H1 (cell line): ENCODE data around the gene NIPAL1. TPM values are rescaled to one million over a fixed set of nuclear protein-coding genes. Genes with fewer than 3 reads are reported as not detected.

ENCODE experiments used
- CTCF ChIA-PET: fragments of 300-600 bp; sonication (Branson Sonifier 250); formaldehyde crosslinking; loops from one replicate; lab custom pipeline; 2021; ENCODE audit not compliant: partially characterized antibody; lab: Charles Lee
- POLR2A ChIA-PET: fragments of 300-600 bp; sonication (Branson Sonifier 250); formaldehyde crosslinking; loops from one replicate; lab custom pipeline; 2021; ENCODE audit warnings: inconsistent platforms; ENCODE audit not compliant: partially characterized antibody; lab: Charles Lee
- DNase-seq, 2 experiments: peaks; one replicate each; pipeline versions ENCODE4 v3.0.0 to v3.0.0-alpha.2; 2010 to 2022; ENCODE audit warnings: low spot score in 2 of 2, low read depth in 1 of 2, mixed read lengths in 1 of 2
- FAIRE-seq: peaks from 2 replicates; lab custom pipeline; 2011; peaks lifted over from hg19 to GRCh38; lab: Jason Lieb, UNC
- H2AFZ ChIP-seq: 2 replicates; pipeline ENCODE4 v1.8.1; 2012; ENCODE audit warnings: low read length, inconsistent platforms
- H2AK5ac ChIP-seq: 2 replicates; pipeline ENCODE4 v1.6.1; 2013; ENCODE audit warnings: low read depth, low read length
- H2BK120ac ChIP-seq: replicated peaks from 2 replicates; pipeline ENCODE3; 2013; ENCODE audit warnings: low read depth, low read length, inconsistent platforms
- H2BK12ac ChIP-seq: 2 replicates; pipeline ENCODE4 v1.6.1; 2013; ENCODE audit warnings: low read depth, low read length
- H2BK15ac ChIP-seq: 2 replicates; pipeline ENCODE4 v1.6.1; 2013; ENCODE audit warnings: low read length
- H2BK20ac ChIP-seq: 2 replicates; pipeline ENCODE4 v1.6.1; 2013; ENCODE audit warnings: low read length
- H2BK5ac ChIP-seq: 2 replicates; pipeline ENCODE4 v1.6.1; 2013; ENCODE audit warnings: low read depth, low read length
- H3K14ac ChIP-seq: 2 replicates; pipeline ENCODE4 v1.6.1; 2013; ENCODE audit warnings: inconsistent platforms; ENCODE audit not compliant: insufficient read length
- H3K18ac ChIP-seq: 2 replicates; pipeline ENCODE4 v1.6.1; 2013; ENCODE audit warnings: low read length; ENCODE audit errors: extremely low read depth
- H3K23ac ChIP-seq: 2 replicates; pipeline ENCODE4 v1.6.1; 2013; ENCODE audit warnings: inconsistent platforms; ENCODE audit not compliant: insufficient read length
- H3K23me2 ChIP-seq: 2 replicates; pipeline ENCODE4 v1.6.1; 2013; ENCODE audit warnings: low read depth, low read length
- H3K27ac ChIP-seq: 2 replicates; pipeline ENCODE4 v1.6.1; 2011; ENCODE audit warnings: low read depth, low read length, inconsistent platforms
- H3K27me3 ChIP-seq, 4 experiments: replicated peaks in 1 of 4; 1 replicate in 1 of 4; 2 replicates in 3 of 4; pipeline versions ENCODE4 v1.6.1 to v1.8.1; 2011 to 2013; ENCODE audit warnings: low read length in 3 of 4, mild to moderate bottlenecking in 3 of 4, inconsistent platforms in 2 of 4, mixed read lengths in 2 of 4, moderate library complexity in 1 of 4; ENCODE audit not compliant: control insufficient read depth in 3 of 4, insufficient read depth in 3 of 4; ENCODE audit errors: extremely low read depth in 1 of 4
- H3K36me3 ChIP-seq, 4 experiments: 2 replicates each; pipeline versions ENCODE4 v1.6.1 to v1.8.1; 2011 to 2013; ENCODE audit warnings: mild to moderate bottlenecking in 4 of 4, low read length in 3 of 4, moderate library complexity in 2 of 4, control low read depth in 1 of 4, inconsistent platforms in 1 of 4; ENCODE audit not compliant: insufficient read depth in 4 of 4, control insufficient read depth in 2 of 4
- H3K4ac ChIP-seq: replicated peaks from 2 replicates; pipeline ENCODE3; 2013; ENCODE audit warnings: low read length, low read depth, mixed read lengths, inconsistent platforms; ENCODE audit not compliant: insufficient read length
- H3K4me1 ChIP-seq, 4 experiments: replicated peaks in 1 of 4; 1 replicate in 1 of 4; 2 replicates in 3 of 4; pipeline versions ENCODE4 v1.6.1 to v1.8.1; 2011 to 2013; ENCODE audit warnings: low read length in 3 of 4, inconsistent platforms in 2 of 4, mixed read lengths in 1 of 4; ENCODE audit not compliant: insufficient read depth in 4 of 4, control insufficient read depth in 3 of 4
- H3K4me2 ChIP-seq, 2 experiments: 2 replicates each; pipeline versions ENCODE4 v1.6.1 to v1.8.1; 2011 to 2013; ENCODE audit warnings: low read depth in 2 of 2, low read length in 2 of 2, control low read depth in 1 of 2, inconsistent platforms in 1 of 2, mild to moderate bottlenecking in 1 of 2; ENCODE audit not compliant: insufficient read depth in 1 of 2
- H3K4me3 ChIP-seq, 4 experiments: fragments of 200-600, 300-600 bp in 1 of 4; sonication (generic), shearing (Covaris generic), sonication (Bioruptor Twin) in 1 of 4; 2 replicates each; pipeline versions ENCODE4 v1.5.1 to v1.8.1; 2011 to 2016; ENCODE audit warnings: low read length in 4 of 4, low read depth in 3 of 4, control low read depth in 2 of 4, inconsistent platforms in 2 of 4, mild to moderate bottlenecking in 2 of 4, mixed read lengths in 1 of 4, moderate library complexity in 1 of 4; ENCODE audit not compliant: insufficient read depth in 2 of 4; ENCODE audit errors: extremely low read depth in 1 of 4
- H3K56ac ChIP-seq: replicated peaks from 2 replicates; pipeline ENCODE3; 2013; ENCODE audit warnings: low read depth, mild to moderate bottlenecking, mixed read lengths, low read length, inconsistent platforms; ENCODE audit not compliant: insufficient read length
- H3K79me1 ChIP-seq: 2 replicates; pipeline ENCODE4 v1.6.1; 2013; ENCODE audit warnings: low read depth, low read length, control low read depth
- H3K79me2 ChIP-seq, 2 experiments: 2 replicates each; pipeline versions ENCODE4 v1.6.1 to v1.8.1; 2012 to 2013; ENCODE audit warnings: low read length in 2 of 2, mild to moderate bottlenecking in 2 of 2, inconsistent platforms in 1 of 2; ENCODE audit not compliant: insufficient read depth in 2 of 2, control insufficient read depth in 1 of 2
- H3K9ac ChIP-seq, 4 experiments: replicated peaks in 1 of 4; 1 replicate in 1 of 4; 2 replicates in 3 of 4; pipeline versions ENCODE4 v1.6.1 to v1.8.1; 2011 to 2013; ENCODE audit warnings: low read depth in 3 of 4, low read length in 3 of 4, control low read depth in 2 of 4, mild to moderate bottlenecking in 2 of 4, moderate library complexity in 2 of 4, inconsistent platforms in 1 of 4; ENCODE audit errors: extremely low read depth in 1 of 4
- H3K9me3 ChIP-seq, 2 experiments: 2 replicates each; pipeline versions ENCODE4 v1.6.1 to v1.8.1; 2012 to 2013; ENCODE audit warnings: mild to moderate bottlenecking in 2 of 2, moderate library complexity in 2 of 2, control low read depth in 1 of 2, inconsistent platforms in 1 of 2, low read depth in 1 of 2, low read length in 1 of 2, mixed read lengths in 1 of 2; ENCODE audit not compliant: insufficient read depth in 2 of 2
- H4K20me1 ChIP-seq, 2 experiments: replicated peaks in 1 of 2; 2 replicates each; pipeline versions ENCODE3 to v1.8.1; 2011 to 2013; ENCODE audit warnings: inconsistent platforms in 2 of 2, low read length in 2 of 2, mild to moderate bottlenecking in 1 of 2; ENCODE audit not compliant: insufficient read depth in 2 of 2, control insufficient read depth in 1 of 2
- H4K5ac ChIP-seq: 2 replicates; pipeline ENCODE4 v1.6.1; 2013; ENCODE audit warnings: low read length, low read depth, mixed read lengths, inconsistent platforms; ENCODE audit not compliant: insufficient read length
- H4K8ac ChIP-seq: 2 replicates; pipeline ENCODE4 v1.8.0; 2013; ENCODE audit warnings: mild to moderate bottlenecking, moderate library complexity, low read length, inconsistent platforms; ENCODE audit not compliant: insufficient read depth; ENCODE audit errors: extremely low read depth
- H4K91ac ChIP-seq: replicated peaks from 2 replicates; pipeline ENCODE3; 2013; ENCODE audit warnings: low read length, mixed read lengths, inconsistent platforms; ENCODE audit not compliant: insufficient read length
- ASH2L ChIP-seq: fragments of 200-600, 300-600 bp; sonication (generic); IDR thresholded peaks from one replicate; pipeline ENCODE4 v1.7.1; 2017; ENCODE audit warnings: low read length
- BACH1 ChIP-seq: IDR thresholded peaks from 2 replicates; pipeline ENCODE4 v1.6.1; 2012; ENCODE audit warnings: low read length, improper control_type of control experiment
- CBX5 ChIP-seq: fragments of 300-800, 300-1000 bp; sonication (generic); IDR thresholded peaks from 2 replicates; pipeline ENCODE4 v1.7.1; 2016; ENCODE audit warnings: antibody characterized with exemption, low read length, low read depth
- CREB1 ChIP-seq: IDR thresholded peaks from 2 replicates; pipeline ENCODE4 v1.6.1; 2012; ENCODE audit warnings: inconsistent platforms
- EGR1 ChIP-seq: IDR thresholded peaks from 2 replicates; pipeline ENCODE4 v1.6.1; 2011; ENCODE audit warnings: low read depth, low read length, borderline replicate concordance
- KDM1A ChIP-seq: fragments of 200-600, 300-600 bp; sonication (generic); IDR thresholded peaks from 2 replicates; pipeline ENCODE4 v1.7.1; 2016; ENCODE audit warnings: mild to moderate bottlenecking, low read length, borderline replicate concordance
- PHF8 ChIP-seq: fragments of 200-600 bp; sonication (generic); conservative IDR thresholded peaks from 2 replicates; pipeline ENCODE4 v1.7.1; 2012; ENCODE audit warnings: low read depth, mild to moderate bottlenecking, inconsistent platforms, low read length, moderate library complexity
- RNF2 ChIP-seq: fragments of 200-900, 300-1000 bp; sonication (generic); IDR thresholded peaks from 2 replicates; pipeline ENCODE4 v1.7.1; 2016; ENCODE audit warnings: borderline replicate concordance, low read depth, mild to moderate bottlenecking, antibody characterized with exemption, low read length; ENCODE audit not compliant: poor library complexity, severe bottlenecking; ENCODE audit errors: missing control alignments
- SP1 ChIP-seq: IDR thresholded peaks from 2 replicates; pipeline ENCODE4 v1.6.1; 2011; ENCODE audit warnings: low read depth, low read length
- SP2 ChIP-seq: IDR thresholded peaks from 2 replicates; pipeline ENCODE4 v1.6.1; 2012; ENCODE audit warnings: mild to moderate bottlenecking, low read length, inconsistent platforms
- SP4 ChIP-seq: IDR thresholded peaks from 2 replicates; pipeline ENCODE4 v1.6.1; 2012; ENCODE audit warnings: low read length, inconsistent platforms
- SUZ12 ChIP-seq: fragments of 200-600 bp; sonication (generic); IDR thresholded peaks from 2 replicates; pipeline ENCODE4 v1.6.1; 2012; ENCODE audit warnings: mild to moderate bottlenecking, inconsistent platforms, low read length, moderate library complexity, mixed read lengths
- USF2 ChIP-seq: IDR thresholded peaks from 2 replicates; pipeline ENCODE4 v1.6.1; 2011; ENCODE audit warnings: low read length, improper control_type of control experiment
- ZNF274 ChIP-seq: IDR thresholded peaks from 2 replicates; pipeline ENCODE4 v1.7.0; 2012; ENCODE audit warnings: low read length, borderline replicate concordance; ENCODE audit errors: extremely low read depth
- WGBS, 2 experiments: shearing (Covaris generic) in 1 of 2; methylation state at CpG; one replicate each; pipeline versions ENCODE4 v1.1.6 to v1.1.7; 2013 to 2015; ENCODE audit warnings: low lambda C conversion rate in 2 of 2, mixed read lengths in 2 of 2, inconsistent platforms in 1 of 2, low coverage in 1 of 2, missing lambda C conversion rate in 1 of 2; ENCODE audit not compliant: insufficient replicate concordance in 2 of 2, insufficient coverage in 1 of 2, insufficient read length in 1 of 2; ENCODE audit errors: extremely low coverage in 1 of 2, missing lambda C conversion rate in 1 of 2; 5-methylcytosine and 5-hydroxymethylcytosine counted together
- polyA plus RNA-seq, 7 experiments: library from polyadenylated mRNA; depleted of rRNA in 3 of 7; stranded (reverse) in 5 of 7; unstranded in 2 of 7; fragments of >200 nt in 5 of 7; fragments of 200-250 nt in 2 of 7; gene quantifications; 1 replicate in 5 of 7; 2 replicates in 1 of 7; 4 replicates in 1 of 7; pipeline versions ENCODE4 v1.2.1 to v1.2.3, GENCODE V29; 2011 to 2013; ENCODE audit warnings: missing spikeins in 2 of 7, mixed read lengths in 2 of 7
- total RNA-seq: library from RNA; stranded (reverse); fragmentation: NEBNext Ultra II Directional; extraction: Animal tissue kit (Norgen Biotek cat#: 25700); gene quantifications from 2 replicates; pipeline ENCODE4 v1.2.1, GENCODE V29; 2021

Gene NIPAL1
- total and polyA plus RNA-seq, 2 of the 8 experiments (the other 6 are each of a cell fraction or from before 2014, with no cell fraction given): 1.4 to 4.9 TPM

- H3K79me2 ChIP-seq: no peaks in the 10 kb centered on the region
- no peak for DNase-seq
- POLR2A ChIA-PET: no interaction called here
- WGBS, 2 experiments: 83% methylated on average over 4 of the region's 4 CpGs; no CpG with 5 or more reads in 1 of the 2 experiments
- H4K8ac ChIP-seq: no peak overlapping the region
- no peak overlapping the region for H3K14ac ChIP-seq
- peaks cover 0 to 2% (median 0%) of the 10 kb centered on the region in 4 experiments; a peak in 1 of 7 replicates for H3K4me1 ChIP-seq
- H2BK15ac ChIP-seq: no peak overlapping the region
- peak overlapping the region in 1 of 2 experiments; percentile 73; a peak in 2 of 4 replicates for H3K4me2 ChIP-seq
- no peak overlapping the region for H2BK12ac ChIP-seq
- peaks cover 6 to 7% of the 10 kb centered on the region in 2 experiments for H3K9me3 ChIP-seq
- H3K27me3 ChIP-seq: peaks cover 0 to 14% (median 6%) of the 10 kb centered on the region in 4 experiments; a peak in 5 of 7 replicates
- H3K4ac ChIP-seq: no peak overlapping the region
- no peaks in the 10 kb centered on the region for H4K20me1 ChIP-seq
- no peak overlapping the region for H2AFZ ChIP-seq
- no peak overlapping the region for H3K18ac ChIP-seq
- no peak overlapping the region for H2BK120ac ChIP-seq
- H3K23ac ChIP-seq: no peak overlapping the region
- FAIRE-seq: no peak
- no peak overlapping the region for H2BK20ac ChIP-seq
- H3K9ac ChIP-seq: no peak overlapping the region
- H2BK5ac ChIP-seq: no peak overlapping the region
- H3K79me1 ChIP-seq: no peaks in the 10 kb centered on the region
- H3K56ac ChIP-seq: no peak overlapping the region
- no peak overlapping the region for H4K5ac ChIP-seq
- H3K23me2 ChIP-seq: peaks cover 6% of the 10 kb centered on the region; the same call in 1 of the 2 replicates
- H3K36me3 ChIP-seq: peaks cover 0 to 6% (median 1%) of the 10 kb centered on the region in 4 experiments; a peak in 1 of 8 replicates
- H3K27ac ChIP-seq: no peak overlapping the region
- H3K4me3 ChIP-seq: 0 out of 8 replicates have a peak overlapping the region, but pooled peaks of 1 of the 4 experiments have one; percentile 93
- CTCF ChIA-PET: interaction anchor here (0.9 to 1.5 kb wide), 2 partner anchors 13 to 47 kb away, joined by 3 read pairs; no protein-coding TSS in a partner anchor
- no peak overlapping the region for H4K91ac ChIP-seq
- H2AK5ac ChIP-seq: no peak overlapping the region
- no peak for TF ChIP-seq SUZ12
- no peak for TF ChIP-seq ZNF274
- TF ChIP-seq CREB1: no peak
- TF ChIP-seq CBX5: no peak
- no peak for TF ChIP-seq SP1
- TF ChIP-seq EGR1: no peak
- no peak for TF ChIP-seq ASH2L
- no peak for TF ChIP-seq PHF8
- TF ChIP-seq USF2: no peak
- TF ChIP-seq BACH1: no peak
- TF ChIP-seq SP4: no peak
- TF ChIP-seq KDM1A: no peak
- no peak for TF ChIP-seq RNF2
- TF ChIP-seq SP2: no peak
Observed at GRCh38 chr4:48015216-48015615, 1.4 kb upstream of the NIPAL1 start.
